CD4-positive, alpha-beta memory T cell (primary cell): Measurements from ENCODE around the gene XCL2. TPM values are rescaled to one million over a fixed set of nuclear protein-coding genes. Genes with fewer than 3 reads are reported as not detected.

Experiments used
- CTCF ChIA-PET: fragments of 350-600 bp; sonication (Branson Sonifier 250); formaldehyde crosslinking; loops from one replicate; lab custom pipeline; 2021; ENCODE audit warnings: inconsistent platforms; ENCODE audit not compliant: partially characterized antibody; lab: Charles Lee
- POLR2A ChIA-PET: fragments of 350-600 bp; sonication (Branson Sonifier 250); formaldehyde crosslinking; loops from one replicate; lab custom pipeline; 2021; ENCODE audit not compliant: partially characterized antibody; lab: Charles Lee
- DNase-seq, 5 donors: peaks; one replicate each; pipeline versions ENCODE4 v3.0.0 to v3.0.0-alpha.2; 2020 to 2022; ENCODE audit warnings: mixed read lengths in 1 of 5
- H3K27ac ChIP-seq: one replicate; pipeline ENCODE4 v1.7.0; 2013; ENCODE audit warnings: low read depth, low read length
- H3K27me3 ChIP-seq: 2 replicates; pipeline ENCODE4 v1.7.0; 2013; ENCODE audit warnings: mild to moderate bottlenecking, low read length, moderate library complexity; ENCODE audit not compliant: insufficient read depth
- H3K36me3 ChIP-seq: 2 replicates; pipeline ENCODE4 v1.7.0; 2013; ENCODE audit warnings: mild to moderate bottlenecking, low read length, moderate library complexity; ENCODE audit not compliant: insufficient read depth
- H3K4me1 ChIP-seq: 2 replicates; pipeline ENCODE4 v1.7.0; 2013; ENCODE audit warnings: mild to moderate bottlenecking, low read length, moderate library complexity; ENCODE audit not compliant: insufficient read depth
- H3K4me3 ChIP-seq, 2 donors: one replicate each; pipeline ENCODE4 v1.7.0; 2013; ENCODE audit warnings: low read length in 2 of 2, mild to moderate bottlenecking in 1 of 2
- H3K9me3 ChIP-seq, 2 donors: one replicate each; pipeline ENCODE4 v1.7.0; 2013; ENCODE audit warnings: low read length in 2 of 2, control low read depth in 1 of 2; ENCODE audit not compliant: control insufficient read depth in 1 of 2
- H3K27ac Mint-ChIP-seq, 7 donors: one replicate each; pipeline ENCODE4 v1.8.0; 2020 to 2021; ENCODE audit warnings: mixed read lengths in 7 of 7, mild to moderate bottlenecking in 6 of 7, inconsistent platforms in 3 of 7, moderate library complexity in 3 of 7
- H3K27me3 Mint-ChIP-seq, 2 donors: one replicate each; pipeline ENCODE4 v1.8.0; 2020 to 2021; ENCODE audit warnings: mixed read lengths in 2 of 2
- H3K36me3 Mint-ChIP-seq, 2 donors: one replicate each; pipeline ENCODE4 v1.8.0; 2020 to 2021; ENCODE audit warnings: mixed read lengths in 2 of 2, inconsistent platforms in 1 of 2, mild to moderate bottlenecking in 1 of 2
- H3K4me1 Mint-ChIP-seq, 4 donors: one replicate each; pipeline ENCODE4 v1.8.0; 2020 to 2021; ENCODE audit warnings: mixed read lengths in 4 of 4, mild to moderate bottlenecking in 1 of 4
- H3K4me3 Mint-ChIP-seq, 8 donors: one replicate each; pipeline ENCODE4 v1.8.0; 2020 to 2021; ENCODE audit warnings: mixed read lengths in 8 of 8, mild to moderate bottlenecking in 7 of 8, moderate library complexity in 6 of 8, inconsistent platforms in 3 of 8
- H3K9me3 Mint-ChIP-seq, 8 donors: one replicate each; pipeline ENCODE4 v1.8.0; 2020 to 2021; ENCODE audit warnings: mixed read lengths in 8 of 8, mild to moderate bottlenecking in 5 of 8, inconsistent platforms in 3 of 8, moderate library complexity in 1 of 8
- intact Hi-C: fragments of 100-400 bp; cut with micrococcal nuclease; formaldehyde crosslinking; loops from one replicate; pipeline ENCODE4 v1.15.1; 2023
- polyA plus RNA-seq, 2 donors: library from polyadenylated mRNA; unstranded; fragments of 300-500 nt; fragmentation: Illumina TruSeq; gene quantifications; one replicate each; pipeline ENCODE4 v1.2.3, GENCODE V29; 2021
- total RNA-seq, 2 experiments: library from RNA; stranded (reverse); gene quantifications; one replicate each; pipeline ENCODE4 v1.2.3, GENCODE V29; 2021

Gene XCL2
- total and polyA plus RNA-seq, 4 experiments from 2014 or later: 1.4 to 2.8 TPM; not detected in 2

DNA sequence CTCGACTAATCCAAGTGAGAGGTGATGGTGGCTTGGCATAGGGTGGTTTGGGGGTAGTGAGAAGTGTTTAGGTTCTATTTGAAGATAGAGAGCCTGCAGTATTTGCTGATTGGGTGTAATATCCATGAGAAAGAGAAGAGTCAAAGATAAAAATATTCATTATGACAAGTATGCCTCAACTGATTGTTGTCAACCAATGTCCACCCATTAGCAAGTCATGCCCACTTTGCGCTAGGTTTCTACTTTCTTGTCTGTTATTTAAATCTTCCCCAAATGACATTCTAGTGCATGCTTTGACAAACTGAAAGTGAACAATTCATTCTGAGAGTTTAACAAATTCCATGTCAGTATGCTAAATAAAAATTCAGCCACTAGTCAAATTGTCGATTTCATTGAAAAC, 28.8 kb upstream of the XCL2 start:
- no peak overlapping the region for H3K4me3 ChIP-seq
- intact Hi-C loops: loop anchor here (5.0 kb wide), 1 partner anchor 40 kb away; no protein-coding TSS in a partner anchor
- H3K4me1 Mint-ChIP-seq: peaks cover 8 to 17% (median 14%) of the 10 kb centered on the region in 4 donors
- CTCF ChIA-PET: interaction anchor here (0.7 to 1.0 kb wide), 4 partner anchors 102 to 229 kb away, joined by 3 to 5 read pairs (median 3); no protein-coding TSS in a partner anchor
- no peaks in the 10 kb centered on the region for H3K27me3 ChIP-seq
- POLR2A ChIA-PET: no interaction called here
- H3K4me3 Mint-ChIP-seq: no peak overlapping the region
- no peak overlapping the region for H3K27ac ChIP-seq
- no peaks in the 10 kb centered on the region for H3K36me3 Mint-ChIP-seq
- H3K9me3 ChIP-seq: no peaks in the 10 kb centered on the region
- peaks cover 0 to 2% of the 10 kb centered on the region in 2 donors for H3K27me3 Mint-ChIP-seq
- H3K9me3 Mint-ChIP-seq: no peaks in the 10 kb centered on the region
- no peaks in the 10 kb centered on the region for H3K4me1 ChIP-seq
- no peak for DNase-seq
- no peaks in the 10 kb centered on the region for H3K36me3 ChIP-seq
- no peak overlapping the region for H3K27ac Mint-ChIP-seq

DNA sequence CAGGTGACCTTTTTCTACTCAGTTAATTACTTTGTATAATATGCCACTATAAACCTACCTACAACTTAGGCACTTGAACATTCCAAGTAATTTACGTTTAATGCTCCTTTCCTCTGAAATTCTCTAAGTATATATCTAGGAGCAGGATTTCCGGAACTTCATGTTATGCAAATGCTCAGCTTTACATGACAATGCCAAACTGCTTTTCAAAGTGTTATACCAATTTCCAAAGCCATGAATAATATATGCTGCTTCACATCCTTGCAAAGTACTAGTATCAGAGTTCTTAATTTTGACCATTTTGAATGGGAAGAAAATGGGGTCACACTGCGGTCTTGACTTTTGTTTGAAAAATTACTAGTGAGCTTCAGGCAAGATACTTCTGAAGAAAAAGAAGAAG, 26.9 kb upstream of the XCL2 start:
- Histone ChIP-seq H3K4me1 (no peaks in the 10 kb centered on the region), H3K36me3 (no peaks in the 10 kb centered on the region), H3K4me3 (no peak overlapping the region), H3K27ac (no peak overlapping the region), H3K9me3 (no peaks in the 10 kb centered on the region), H3K27me3 (no peaks in the 10 kb centered on the region)
- no peak overlapping the region for H3K4me3 Mint-ChIP-seq
- CTCF ChIA-PET: interaction anchor here (1.7 kb wide), 1 partner anchor 228 kb away, joined by 7 read pairs; no protein-coding TSS in a partner anchor
- H3K27me3 Mint-ChIP-seq: peaks cover 0 to 2% of the 10 kb centered on the region in 2 donors
- intact Hi-C loops: loop anchor here (5.0 kb wide), 1 partner anchor 38 kb away; no protein-coding TSS in a partner anchor
- no peak for DNase-seq
- H3K9me3 Mint-ChIP-seq: no peaks in the 10 kb centered on the region
- POLR2A ChIA-PET: interaction anchor here (1.4 to 1.6 kb wide), 2 partner anchors 35 to 131 kb away, joined by 3 to 6 read pairs; no protein-coding TSS in a partner anchor
- no peaks in the 10 kb centered on the region for H3K36me3 Mint-ChIP-seq
- no peak overlapping the region for H3K27ac Mint-ChIP-seq
- peaks cover 5 to 14% (median 10%) of the 10 kb centered on the region in 4 donors for H3K4me1 Mint-ChIP-seq

DNA sequence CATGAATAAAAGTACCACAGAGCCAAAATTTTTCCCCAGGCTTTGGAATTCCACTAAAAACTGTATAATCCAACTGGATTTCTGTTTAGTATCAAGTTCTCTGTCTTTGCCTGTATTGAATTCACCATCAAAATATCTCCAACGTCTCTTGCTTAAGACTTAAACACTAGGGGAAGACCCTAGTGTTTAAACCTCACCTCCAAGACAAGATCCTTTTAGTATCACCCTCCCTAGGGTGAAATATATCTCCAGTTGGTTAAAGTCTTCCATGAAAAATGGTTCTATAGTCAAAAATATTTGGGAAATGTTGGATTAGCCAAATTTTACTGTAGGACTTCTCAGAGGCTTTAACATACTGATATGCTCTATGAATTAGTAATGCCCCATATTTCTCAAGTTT, 24.5 kb upstream of the XCL2 start:
- ChIA-PET POLR2A (interaction anchor here (1.2 kb wide), 1 partner anchor 225 kb away, joined by 3 read pairs; no protein-coding TSS in a partner anchor), CTCF (interaction anchor here (0.9 to 1.5 kb wide), 5 partner anchors 10 to 226 kb away, joined by 3 to 10 read pairs (median 3); no protein-coding TSS in a partner anchor)
- no peaks in the 10 kb centered on the region for H3K36me3 ChIP-seq
- intact Hi-C loops: no loop called here
- no peaks in the 10 kb centered on the region for H3K4me1 ChIP-seq
- H3K9me3 Mint-ChIP-seq: peaks cover 0 to 4% (median under 1%) of the 10 kb centered on the region in 8 donors
- peaks cover 0 to 7% (median 2%) of the 10 kb centered on the region in 4 donors for H3K4me1 Mint-ChIP-seq
- no peaks in the 10 kb centered on the region for H3K36me3 Mint-ChIP-seq
- H3K27me3 ChIP-seq: no peaks in the 10 kb centered on the region
- H3K4me3 Mint-ChIP-seq: no peak overlapping the region
- peaks cover 1 to 2% of the 10 kb centered on the region in 2 donors for H3K27me3 Mint-ChIP-seq
- no peak overlapping the region for H3K4me3 ChIP-seq
- H3K27ac ChIP-seq: no peak overlapping the region
- H3K27ac Mint-ChIP-seq: no peak overlapping the region
- no peak for DNase-seq
- H3K9me3 ChIP-seq: no peaks in the 10 kb centered on the region

DNA sequence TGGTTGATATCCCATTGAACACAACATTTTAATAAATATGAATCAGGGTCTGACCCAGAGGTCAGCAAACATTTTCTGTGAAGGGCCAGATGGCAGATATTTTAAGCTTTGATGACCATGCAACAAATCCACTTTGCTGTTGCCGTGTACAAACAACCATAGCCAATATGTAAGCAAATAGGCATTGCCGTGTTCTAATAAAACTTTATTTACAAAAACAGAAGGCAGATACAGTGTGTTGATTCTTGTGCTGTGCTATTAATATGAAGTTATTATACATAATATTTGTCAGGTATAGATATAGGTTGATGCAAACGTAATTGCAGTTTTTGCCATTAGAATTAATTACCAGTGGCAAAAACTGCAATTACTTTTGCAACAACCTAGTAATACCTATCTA, 23.8 kb upstream of the XCL2 start:
- H3K9me3 Mint-ChIP-seq: peaks cover 0 to 5% (median 2%) of the 10 kb centered on the region in 8 donors
- peaks cover 0 to 5% of the 10 kb centered on the region in 2 donors for H3K36me3 Mint-ChIP-seq
- ChIA-PET CTCF (no interaction called here), POLR2A (no interaction called here)
- no peak overlapping the region for H3K4me3 Mint-ChIP-seq
- Histone ChIP-seq H3K9me3 (no peaks in the 10 kb centered on the region), H3K4me3 (no peak overlapping the region), H3K27ac (no peak overlapping the region), H3K36me3 (no peaks in the 10 kb centered on the region), H3K4me1 (no peaks in the 10 kb centered on the region), H3K27me3 (no peaks in the 10 kb centered on the region)
- no peak for DNase-seq
- peaks cover 0 to 5% (median 2%) of the 10 kb centered on the region in 4 donors for H3K4me1 Mint-ChIP-seq
- intact Hi-C loops: no loop called here
- H3K27ac Mint-ChIP-seq: no peak overlapping the region
- peaks cover 2% of the 10 kb centered on the region in 2 donors for H3K27me3 Mint-ChIP-seq

DNA sequence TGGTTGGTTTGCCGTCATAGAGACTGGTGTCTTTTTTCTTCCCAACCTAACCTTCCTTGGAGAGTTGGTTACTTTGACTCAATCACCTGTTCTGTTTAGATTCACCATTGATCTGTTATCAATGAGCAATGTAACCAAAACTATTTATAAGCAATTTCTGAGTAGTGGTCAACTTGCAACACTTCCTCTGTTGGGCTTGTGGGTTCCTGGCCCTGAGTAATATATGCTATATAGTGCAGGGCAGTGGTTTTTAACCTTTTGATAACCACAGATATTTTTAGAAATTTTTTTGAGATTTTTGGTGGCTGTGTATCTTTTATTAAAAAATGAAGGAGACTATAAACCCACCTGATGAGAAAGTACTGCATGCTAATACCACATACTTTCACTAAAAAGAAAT, 23.2 kb upstream of the XCL2 start:
- no peak overlapping the region for H3K4me3 ChIP-seq
- H3K36me3 ChIP-seq: no peaks in the 10 kb centered on the region
- H3K27me3 Mint-ChIP-seq: peaks cover 2% of the 10 kb centered on the region in 2 donors
- no peaks in the 10 kb centered on the region for H3K4me1 ChIP-seq
- H3K27me3 ChIP-seq: no peaks in the 10 kb centered on the region
- no peak overlapping the region for H3K27ac Mint-ChIP-seq
- no peak overlapping the region for H3K4me3 Mint-ChIP-seq
- no peaks in the 10 kb centered on the region for H3K9me3 ChIP-seq
- POLR2A ChIA-PET: no interaction called here
- no peak for DNase-seq
- intact Hi-C loops: no loop called here
- peaks cover 0 to under 1% (median 0%) of the 10 kb centered on the region in 4 donors for H3K4me1 Mint-ChIP-seq
- CTCF ChIA-PET: interaction anchor here (1.1 kb wide), 1 partner anchor 128 kb away, joined by 3 read pairs; no protein-coding TSS in a partner anchor
- no peak overlapping the region for H3K27ac ChIP-seq
- peaks cover 0 to 6% of the 10 kb centered on the region in 2 donors for H3K36me3 Mint-ChIP-seq
- peaks cover 0 to 5% (median 2%) of the 10 kb centered on the region in 8 donors for H3K9me3 Mint-ChIP-seq

DNA sequence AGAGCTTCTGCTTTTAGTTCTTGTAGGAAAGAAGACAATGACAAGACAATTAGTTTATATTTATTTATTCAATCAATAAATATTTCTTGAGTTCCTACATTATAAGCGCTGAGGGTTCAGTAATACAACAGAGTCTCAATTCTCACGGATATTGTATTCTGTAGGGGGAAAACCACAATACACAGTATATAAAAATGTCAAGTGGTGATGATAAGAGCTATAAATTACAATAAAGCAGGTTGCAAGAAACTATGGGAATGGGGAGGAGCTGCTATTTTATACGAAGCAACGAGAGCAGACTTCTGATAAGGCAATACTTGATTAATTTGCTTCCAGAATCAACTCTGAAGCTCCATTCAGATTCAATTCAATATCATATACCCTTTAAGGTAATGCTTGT, 22.0 kb upstream of the XCL2 start:
- intact Hi-C loops: no loop called here
- H3K9me3 Mint-ChIP-seq: peaks cover 0 to 5% (median 2%) of the 10 kb centered on the region in 8 donors
- H3K36me3 Mint-ChIP-seq: peaks cover 0 to 10% of the 10 kb centered on the region in 2 donors
- no peak overlapping the region for H3K4me3 Mint-ChIP-seq
- Histone ChIP-seq H3K4me1 (no peaks in the 10 kb centered on the region), H3K27me3 (no peaks in the 10 kb centered on the region), H3K4me3 (no peak overlapping the region), H3K36me3 (no peaks in the 10 kb centered on the region), H3K27ac (no peak overlapping the region), H3K9me3 (no peaks in the 10 kb centered on the region)
- ChIA-PET POLR2A (interaction anchor here (0.8 kb wide), 1 partner anchor 340 kb away, joined by 3 read pairs; the partner anchor contains the start of gene SFT2D2), CTCF (interaction anchor here (1.1 to 1.4 kb wide), 2 partner anchors 112 to 122 kb away, joined by 3 read pairs; no protein-coding TSS in a partner anchor)
- no peaks in the 10 kb centered on the region for H3K4me1 Mint-ChIP-seq
- DNase-seq: no peak
- peaks cover 2% of the 10 kb centered on the region in 2 donors for H3K27me3 Mint-ChIP-seq
- H3K27ac Mint-ChIP-seq: no peak overlapping the region

DNA sequence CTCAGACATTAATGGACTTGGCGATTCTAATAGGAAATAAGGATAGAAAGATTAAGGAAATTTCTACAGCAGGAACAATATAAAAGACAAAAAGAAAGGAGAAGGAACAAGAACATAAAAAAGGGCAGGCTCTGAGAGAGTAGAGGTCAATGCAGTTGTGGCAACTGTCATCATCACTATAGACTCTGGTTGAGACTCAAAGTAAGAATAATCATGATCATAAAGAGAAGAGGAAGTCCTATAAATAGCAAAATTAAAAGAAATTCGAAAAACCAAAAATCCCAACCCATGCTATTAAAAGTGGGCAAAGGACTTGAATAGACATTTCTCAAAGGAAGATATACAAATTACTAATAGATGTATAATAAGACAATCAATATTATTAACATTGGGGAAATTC, 18.2 kb upstream of the XCL2 start:
- Histone ChIP-seq H3K4me3 (no peak overlapping the region), H3K27me3 (no peaks in the 10 kb centered on the region), H3K36me3 (no peaks in the 10 kb centered on the region), H3K9me3 (no peaks in the 10 kb centered on the region), H3K4me1 (no peaks in the 10 kb centered on the region), H3K27ac (no peak overlapping the region)
- Mint-ChIP-seq H3K4me1 (peaks cover 2 to 10% (median 7%) of the 10 kb centered on the region in 4 donors), H3K27me3 (peaks cover 0 to 2% of the 10 kb centered on the region in 2 donors), H3K27ac (no peak overlapping the region), H3K9me3 (peaks cover 0 to 5% (median 2%) of the 10 kb centered on the region in 8 donors), H3K4me3 (no peak overlapping the region), H3K36me3 (peaks cover 0 to 10% of the 10 kb centered on the region in 2 donors)
- intact Hi-C loops: no loop called here
- POLR2A ChIA-PET: no interaction called here
- CTCF ChIA-PET: no interaction called here
- DNase-seq: no peak
